NCI-H226 (cell line): ENCODE measurements around the gene ADAMTS9.
"Not testable (repeated sequence)": the region's sequence is repeated elsewhere in the genome, so short reads cannot be mapped to it uniquely, and the experiment has no call there.

ENCODE experiments used
- DNase-seq: peaks from one replicate; pipeline ENCODE4 v3.0.0-alpha.2; 2015

The ADAMTS9 gene

DNA sequence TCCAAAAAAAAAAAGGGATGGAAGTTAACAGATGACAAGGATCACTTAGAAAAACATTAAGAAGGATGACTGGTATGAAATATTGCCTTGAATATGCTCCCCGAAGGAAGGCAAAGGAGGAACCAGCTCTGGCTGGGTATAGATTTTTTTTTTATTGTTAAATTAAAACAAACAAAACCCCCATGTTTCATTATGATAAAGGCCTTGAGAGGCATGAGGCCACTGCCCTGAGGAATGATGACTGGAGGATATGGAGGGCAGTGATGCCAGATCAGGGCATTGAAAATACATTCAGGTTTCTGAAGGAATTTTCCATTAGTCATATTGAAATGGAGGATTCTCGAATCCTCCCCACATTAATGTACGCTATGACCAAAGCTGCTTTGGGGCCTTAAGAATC is 120.9 kb downstream of the ADAMTS9 start:
- no peak for DNase-seq

- no peak for DNase-seq
Measured at GRCh38 chr3:64563751-64564150, 124.0 kb downstream of the ADAMTS9 start.

DNA sequence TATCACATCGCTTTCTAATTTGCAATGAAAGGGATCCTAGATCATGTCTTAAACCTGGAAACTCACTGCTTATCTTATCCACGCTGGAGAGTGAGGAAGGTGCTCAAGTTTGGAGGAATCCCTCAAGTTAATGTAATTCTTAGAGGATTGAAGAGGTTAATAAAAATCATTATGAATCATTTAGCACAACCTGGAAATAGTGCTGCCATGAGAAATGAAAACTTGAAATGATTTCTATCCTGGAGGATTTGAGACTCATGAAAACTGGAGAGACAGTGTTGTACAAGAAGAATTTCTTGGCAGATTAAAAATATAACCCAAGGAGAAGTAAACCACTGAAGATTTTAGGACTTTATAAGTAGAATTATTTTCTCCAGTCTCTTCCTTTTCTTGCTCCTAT is 125.9 kb downstream of the ADAMTS9 start:
- no peak for DNase-seq

DNA sequence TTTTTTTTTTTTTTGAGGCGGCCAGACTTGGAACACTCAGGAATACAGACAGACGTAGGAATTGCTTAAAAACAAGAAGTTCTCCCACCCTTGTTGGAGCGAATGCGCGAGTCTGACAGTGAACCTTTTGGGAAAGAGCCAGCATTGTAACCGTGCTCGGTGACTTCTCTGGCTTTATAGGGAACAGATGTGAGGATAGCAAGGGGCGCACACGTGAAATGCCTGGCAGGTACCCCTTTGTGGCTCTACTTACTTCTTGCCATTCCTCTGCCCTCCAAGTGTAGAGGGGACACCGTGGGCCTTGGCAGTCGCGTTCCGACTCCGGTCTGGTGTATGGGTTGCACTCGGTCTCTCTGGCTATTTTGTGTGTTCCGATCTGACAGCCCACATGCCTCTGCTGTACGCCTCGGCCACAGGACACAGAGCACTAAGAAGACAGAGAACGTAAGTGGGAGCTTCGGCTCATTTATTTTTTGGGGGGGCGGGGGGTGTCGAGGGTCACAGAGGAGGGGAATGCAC is 126.4 kb downstream of the ADAMTS9 start:
- no peak for DNase-seq

GRCh38 chr3:64560791-64561190 is 127.0 kb downstream of the ADAMTS9 start:
- no peak for DNase-seq

DNA sequence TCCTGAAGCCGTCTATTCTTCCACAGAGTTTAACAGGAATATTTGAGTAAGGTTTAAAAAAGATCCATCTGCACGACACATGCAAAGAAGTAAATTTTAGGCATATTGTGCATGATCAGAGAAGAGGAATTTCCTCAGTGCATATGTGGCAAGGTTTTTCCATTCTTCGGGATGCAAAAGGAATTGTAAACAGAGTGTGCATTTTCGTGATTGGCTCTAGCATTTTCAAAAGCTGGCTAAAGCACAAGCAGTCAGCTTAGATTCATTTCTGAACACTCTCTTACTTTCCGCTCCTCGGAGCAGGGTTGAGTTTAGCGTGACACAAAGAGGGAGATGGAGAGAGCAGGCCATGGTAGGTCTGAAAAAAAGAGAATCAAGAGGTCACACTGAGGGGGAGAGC is 128.2 kb downstream of the ADAMTS9 start:
- DNase-seq: no peak

DNA sequence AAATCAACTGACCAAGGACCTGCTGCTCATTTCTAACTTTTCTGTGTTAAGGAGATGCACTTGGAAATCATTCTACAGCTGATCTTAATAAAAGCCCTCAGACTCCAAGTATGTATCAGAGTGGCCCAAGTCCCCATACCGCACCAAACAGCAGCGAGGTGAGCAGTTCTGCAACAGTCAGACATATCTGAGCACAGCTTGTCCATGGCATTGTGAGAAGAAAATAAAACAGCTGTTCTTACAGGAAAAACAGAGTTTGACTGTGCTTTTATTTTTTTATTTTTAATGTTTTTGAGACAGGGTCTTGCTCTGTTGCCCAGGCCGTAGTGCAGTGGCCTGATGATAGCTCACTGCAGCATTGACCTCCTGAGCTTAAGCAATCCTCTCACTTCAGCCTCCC is 131.8 kb downstream of the ADAMTS9 start:
- DNase-seq: no peak

- no peak for DNase-seq
Measured at GRCh38 chr3:64555351-64555750, 132.4 kb downstream of the ADAMTS9 start.

GRCh38 chr3:64554096-64554920 is 133.5 kb downstream of the ADAMTS9 start:
- no peak for DNase-seq

DNA sequence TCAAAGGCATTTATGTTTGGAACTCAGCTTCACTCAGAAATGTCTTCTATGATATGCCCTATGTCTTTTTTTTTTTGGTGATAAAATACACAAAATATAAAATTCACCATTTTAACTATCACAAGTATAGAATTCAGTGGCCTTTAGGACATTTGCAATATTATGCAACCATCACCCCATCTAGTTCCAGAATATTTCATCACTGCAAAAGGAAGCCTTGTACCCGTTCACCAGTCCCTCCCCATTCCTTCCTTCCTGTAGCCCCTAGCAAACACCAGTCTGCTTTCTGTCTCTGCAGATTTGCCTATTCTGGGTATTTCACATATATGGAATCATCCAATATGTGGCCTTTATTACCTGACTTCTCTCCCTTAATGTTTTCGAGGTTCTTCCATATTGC is 134.8 kb downstream of the ADAMTS9 start:
- DNase-seq: no peak

GRCh38 chr3:64552160-64552559 is 135.6 kb downstream of the ADAMTS9 start:
- DNase-seq: no peak

DNA sequence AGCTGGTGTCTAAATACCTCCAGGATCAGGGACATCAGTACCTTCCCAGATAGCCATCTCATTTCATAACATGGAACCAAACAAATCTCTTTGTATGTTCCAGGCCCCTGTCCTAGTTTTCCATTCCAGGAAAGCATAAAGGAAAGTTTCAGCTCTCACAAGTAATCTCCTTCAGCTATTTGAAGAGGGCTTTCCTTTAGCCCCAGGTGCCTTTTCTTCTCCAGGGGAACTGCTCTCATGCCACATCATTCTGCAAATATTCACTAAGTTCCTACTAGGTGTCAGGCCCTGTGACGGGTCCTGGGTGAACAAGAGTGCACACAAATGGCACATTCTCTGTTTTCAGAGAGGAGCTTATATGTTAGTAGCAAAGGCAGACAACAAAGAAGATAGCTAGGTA is 136.1 kb downstream of the ADAMTS9 start:
- no peak for DNase-seq

DNA sequence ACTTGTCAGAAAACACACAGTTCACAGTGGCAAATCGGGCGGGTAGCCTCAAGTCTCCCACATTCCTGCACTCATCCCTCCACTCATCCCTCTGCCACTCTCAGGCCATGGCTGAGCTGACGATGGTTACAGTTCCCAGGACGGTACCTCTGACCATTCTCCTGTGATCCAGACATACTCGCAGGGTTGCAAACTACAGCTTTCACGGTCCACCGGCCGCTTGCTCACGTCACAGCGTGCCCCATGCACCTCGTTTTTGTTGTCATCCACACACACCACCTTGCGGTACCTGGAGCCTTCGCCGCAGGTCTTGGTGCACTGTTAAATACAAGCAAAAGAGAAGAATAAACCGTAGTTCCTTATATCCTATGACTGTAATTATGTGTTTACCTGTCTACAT is 137.1 kb downstream of the ADAMTS9 start:
- no peak for DNase-seq

DNA sequence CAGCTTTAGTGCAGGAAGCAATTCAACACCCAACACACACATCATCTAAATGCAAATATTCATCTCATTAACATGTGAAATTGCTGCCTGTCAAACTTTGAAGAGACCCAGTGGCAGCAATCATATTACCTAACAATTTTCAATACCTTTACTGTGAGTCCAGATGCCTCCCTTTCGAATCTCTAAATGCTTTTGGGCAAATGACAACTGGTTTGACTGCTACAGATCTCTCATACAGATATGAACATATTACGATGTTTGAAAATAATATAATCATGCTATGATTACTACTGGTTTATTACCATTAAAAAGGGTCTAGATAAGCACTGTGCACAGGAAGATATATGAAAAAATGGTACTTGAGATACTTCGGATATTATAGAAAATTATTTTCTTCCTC is 137.9 kb downstream of the ADAMTS9 start:
- DNase-seq: no peak

- no peak for DNase-seq
Measured at GRCh38 chr3:64548200-64548889, 139.5 kb downstream of the ADAMTS9 start.

DNA sequence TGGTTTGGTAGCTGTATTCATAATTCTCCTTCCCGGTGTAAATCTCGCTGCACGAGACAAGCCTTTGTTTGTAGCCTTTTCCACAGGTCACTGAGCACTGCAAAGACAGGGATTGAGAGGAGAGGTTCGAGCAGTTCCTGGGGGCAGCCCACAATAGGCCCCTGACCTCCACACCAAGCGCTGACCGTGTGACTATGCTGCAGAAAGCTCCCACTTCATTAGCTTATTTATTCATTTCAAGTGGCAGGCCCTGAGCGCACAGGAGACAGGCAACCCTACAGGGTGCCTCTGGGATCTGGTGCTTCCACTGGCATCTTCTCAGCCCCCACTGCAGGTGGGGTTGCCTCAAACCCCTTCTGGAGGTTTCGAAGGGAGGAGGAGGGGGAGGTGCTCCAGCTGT is 140.9 kb downstream of the ADAMTS9 start:
- DNase-seq: no peak

GRCh38 chr3:64545239-64545638 is 142.6 kb downstream of the ADAMTS9 start:
- not testable (repeated sequence) for DNase-seq

- DNase-seq: no peak
Measured at GRCh38 chr3:64541803-64542202, 146.0 kb downstream of the ADAMTS9 start.

- DNase-seq: no peak
Measured at GRCh38 chr3:64539451-64540196, 148.2 kb downstream of the ADAMTS9 start.

DNA sequence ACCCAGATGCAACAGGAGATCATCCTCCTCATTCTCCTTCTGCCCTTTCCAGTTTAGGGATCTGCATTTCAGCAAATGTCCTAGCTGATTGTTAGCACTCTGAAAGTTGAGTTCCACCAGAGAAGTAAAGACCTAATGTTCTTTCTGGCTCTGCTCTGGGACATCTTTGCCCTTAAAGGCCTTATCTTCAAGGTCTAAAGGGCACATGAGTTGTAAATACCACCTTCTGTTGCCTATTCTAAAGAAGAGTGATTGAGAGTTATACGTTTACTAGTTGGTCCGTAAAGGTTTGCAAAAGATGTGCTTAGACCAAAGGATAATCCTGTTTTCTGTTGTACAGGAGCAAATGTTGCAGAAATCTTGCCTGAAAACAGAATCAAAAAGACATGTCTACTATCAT is 151.6 kb downstream of the ADAMTS9 start:
- DNase-seq: no peak

GRCh38 chr3:64533617-64534317 is 154.0 kb downstream of the ADAMTS9 start:
- peak; percentile 58 for DNase-seq

- DNase-seq: peak; percentile 11
Measured at GRCh38 chr3:64530434-64531049, 157.3 kb downstream of the ADAMTS9 start.
